Astrocyte of the cerebellum (primary cell): ENCODE data around the gene C11orf52.
A peak's percentile ranks its signal among the peaks of the same experiment; 100 is the strongest.

Experiments used
- DNase-seq: peaks from one replicate; pipeline ENCODE4 v3.0.0-alpha.2; 2011; ENCODE audit warnings: low read depth
- H3K4me3 ChIP-seq: 2 replicates; pipeline ENCODE4 v1.5.1; 2011; ENCODE audit warnings: mild to moderate bottlenecking, low read depth, low read length, moderate library complexity
- CTCF ChIP-seq: IDR thresholded peaks from 2 replicates; pipeline ENCODE4 v1.5.1; 2012; ENCODE audit warnings: low read length, low read depth, moderate library complexity, mild to moderate bottlenecking; ENCODE audit errors: missing control alignments
- in situ Hi-C: cut with HindIII; loops from 2 replicates; pipeline ENCODE4 v1.10.0; 2017; ENCODE audit warnings: low sequenced_read_pairs

The C11orf52 gene

GRCh38 chr11:111944139-111944538, 25.4 kb downstream of the C11orf52 start:
- H3K4me3 ChIP-seq = no peak overlapping the region
- DNase-seq = no peak
- TF ChIP-seq CTCF = no peak
- in situ Hi-C loops = no loop called here

- no peak overlapping the region for H3K4me3 ChIP-seq
- no peak for TF ChIP-seq CTCF
- DNase-seq = peak; percentile 74
Observed at GRCh38 chr11:111944651-111945051, 25.9 kb downstream of the C11orf52 start.

GRCh38 chr11:111945198-111945597, 26.5 kb downstream of the C11orf52 start:
- H3K4me3 ChIP-seq = no peak overlapping the region
- in situ Hi-C loops = no loop called here
- DNase-seq = no peak
- TF ChIP-seq CTCF = no peak

More at GRCh38 chr11:111944651-111945051, 25.9 kb downstream of the C11orf52 start:
- in situ Hi-C loops = no loop called here

GRCh38 chr11:111946499-111946898, 27.8 kb downstream of the C11orf52 start:
- in situ Hi-C loops = no loop called here

GRCh38 chr11:111947143-111947542, 28.4 kb downstream of the C11orf52 start:
- no peak for TF ChIP-seq CTCF
- H3K4me3 ChIP-seq = no peak overlapping the region
- DNase-seq = no peak
- in situ Hi-C loops = no loop called here

More at GRCh38 chr11:111946499-111946898, 27.8 kb downstream of the C11orf52 start:
- TF ChIP-seq CTCF = no peak
- DNase-seq = no peak
- no peak overlapping the region for H3K4me3 ChIP-seq

GRCh38 chr11:111949519-111950426, 31.1 kb downstream of the C11orf52 start:
- in situ Hi-C loops = no loop called here
- DNase-seq = no peak
- no peak overlapping the region for H3K4me3 ChIP-seq
- no peak for TF ChIP-seq CTCF
